Common myeloid progenitor, CD34-positive (primary cell): ENCODE data around the gene JAML.

ENCODE experiments used
- CTCF ChIA-PET: fragments of 350-600 bp; sonication (Branson Sonifier 250); formaldehyde crosslinking; loops from one replicate; lab custom pipeline; 2021; ENCODE audit warnings: antibody characterized with exemption; lab: Charles Lee
- POLR2A ChIA-PET: fragments of 350-600 bp; sonication (Branson Sonifier 250); formaldehyde crosslinking; loops from one replicate; lab custom pipeline; 2021; ENCODE audit warnings: antibody characterized with exemption; lab: Charles Lee
- DNase-seq, 3 donors: peaks; one replicate each; pipeline versions ENCODE4 v3.0.0 to v3.0.0-alpha.2; 2013
- H3K27ac ChIP-seq, 2 experiments: 1 replicate in 1 of 2; 2 replicates in 1 of 2; pipeline ENCODE4 v1.7.0; 2013; ENCODE audit warnings: inconsistent platforms in 2 of 2, low read length in 2 of 2, mild to moderate bottlenecking in 2 of 2, low read depth in 1 of 2, moderate library complexity in 1 of 2; ENCODE audit not compliant: severe bottlenecking in 2 of 2, insufficient read depth in 1 of 2, poor library complexity in 1 of 2
- H3K27me3 ChIP-seq, 5 experiments: replicated peaks in 2 of 5; 1 replicate in 3 of 5; 2 replicates in 2 of 5; pipeline versions ENCODE4 v1.6.1 to v1.7.0; 2013; ENCODE audit warnings: low read length in 4 of 5, mild to moderate bottlenecking in 2 of 5, moderate library complexity in 2 of 5, inconsistent platforms in 1 of 5; ENCODE audit not compliant: insufficient read depth in 5 of 5, control insufficient read depth in 4 of 5
- H3K36me3 ChIP-seq, 4 experiments: 1 replicate in 2 of 4; 2 replicates in 2 of 4; pipeline versions ENCODE4 v1.6.1 to v1.7.0; 2013; ENCODE audit warnings: low read length in 3 of 4, control low read depth in 1 of 4, mild to moderate bottlenecking in 1 of 4; ENCODE audit not compliant: control insufficient read depth in 4 of 4, insufficient read depth in 4 of 4
- H3K4me1 ChIP-seq, 4 experiments: 1 replicate in 3 of 4; 2 replicates in 1 of 4; pipeline versions ENCODE4 v1.6.1 to v1.7.1; 2013; ENCODE audit warnings: low read length in 3 of 4, mild to moderate bottlenecking in 3 of 4, control low read depth in 1 of 4, inconsistent platforms in 1 of 4, moderate library complexity in 1 of 4; ENCODE audit not compliant: control insufficient read depth in 4 of 4, insufficient read depth in 4 of 4; ENCODE audit errors: control extremely low read depth in 1 of 4
- H3K4me3 ChIP-seq, 7 experiments: 1 replicate in 4 of 7; 2 replicates in 3 of 7; pipeline versions ENCODE4 v1.5.1 to v1.7.0; 2013; ENCODE audit warnings: mild to moderate bottlenecking in 7 of 7, low read length in 6 of 7, moderate library complexity in 6 of 7, inconsistent platforms in 2 of 7, low read depth in 2 of 7, control low read depth in 1 of 7; ENCODE audit not compliant: insufficient read depth in 4 of 7, control insufficient read depth in 1 of 7; ENCODE audit errors: extremely low read depth in 1 of 7
- H3K9me3 ChIP-seq, 5 experiments: 1 replicate in 4 of 5; 2 replicates in 1 of 5; pipeline versions ENCODE4 v1.6.1 to v1.7.1; 2013; ENCODE audit warnings: low read length in 4 of 5, mild to moderate bottlenecking in 2 of 5, inconsistent platforms in 1 of 5, low read depth in 1 of 5, moderate library complexity in 1 of 5; ENCODE audit not compliant: control insufficient read depth in 4 of 5, insufficient read depth in 2 of 5; ENCODE audit errors: control extremely low read depth in 1 of 5
- WGBS: methylation state at CpG from one replicate; pipeline ENCODE4 v1.1.5; 2013; ENCODE audit not compliant: insufficient coverage; 5-methylcytosine and 5-hydroxymethylcytosine counted together

JAML gene

DNA sequence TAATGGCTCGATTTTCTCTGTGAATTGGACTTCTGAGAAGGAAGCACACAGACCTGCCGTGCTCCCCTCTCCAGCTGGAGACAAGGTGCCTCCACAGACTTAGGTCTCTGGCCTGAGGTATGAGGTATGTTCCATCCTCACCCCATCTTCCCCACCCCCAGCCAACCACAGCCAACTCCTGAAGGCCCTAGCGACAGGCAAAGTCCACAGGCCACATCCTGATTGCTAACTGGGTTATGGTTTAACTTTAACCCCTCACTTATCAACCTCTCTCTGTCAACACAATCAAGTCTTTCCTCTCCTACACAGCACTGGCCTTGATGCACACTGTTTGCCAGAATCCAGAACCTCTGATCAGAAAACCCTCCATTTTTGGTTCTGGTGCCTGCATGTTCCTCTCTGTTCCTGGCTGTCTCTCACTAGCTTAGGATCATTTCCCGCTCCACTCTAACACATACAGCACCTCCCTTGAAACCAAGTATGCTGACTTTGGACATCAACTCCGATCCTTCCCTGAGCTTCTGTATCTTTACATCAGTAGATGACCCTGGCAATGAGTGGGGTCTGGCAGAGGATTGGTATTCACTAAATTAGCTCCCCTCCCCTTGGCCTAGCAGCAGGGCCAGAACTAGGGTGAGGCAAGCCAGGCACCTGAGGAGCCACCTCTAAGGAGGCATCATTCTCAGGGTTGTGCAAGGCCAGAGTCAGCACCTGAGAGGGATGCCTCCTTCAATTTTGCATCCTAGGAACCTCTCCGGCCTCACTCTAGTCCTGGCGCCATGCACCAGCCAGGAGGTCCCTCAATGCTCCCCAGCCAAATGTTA is 22.0 kb downstream of the JAML start:
- no peaks in the 10 kb centered on the region for H3K27me3 ChIP-seq
- ChIA-PET CTCF (interaction anchor here (1.0 to 3.2 kb wide), 13 partner anchors 10 to 150 kb away, joined by 3 to 20 read pairs (median 4); partner anchors contain the start of gene JAML), POLR2A (no interaction called here)
- no peak overlapping the region for H3K4me3 ChIP-seq
- H3K4me1 ChIP-seq: peaks cover 10 to 34% (median 28%) of the 10 kb centered on the region in 4 experiments
- DNase-seq: peak in 1 of 3 donors; percentile 35
- WGBS: 76% methylated on average over 4 of the region's 7 CpGs
- H3K9me3 ChIP-seq: no peaks in the 10 kb centered on the region
- peaks cover 0 to 54% (median 11%) of the 10 kb centered on the region in 4 experiments for H3K36me3 ChIP-seq
- no peak overlapping the region for H3K27ac ChIP-seq

- 100% methylated on average over 2 of the region's 2 CpGs for WGBS
- ChIA-PET POLR2A (no interaction called here), CTCF (interaction anchor here (0.8 to 3.2 kb wide), 13 partner anchors 11 to 150 kb away, joined by 3 to 20 read pairs (median 4); partner anchors contain the start of genes JAML and MPZL3)
- peaks cover 9 to 33% (median 26%) of the 10 kb centered on the region in 4 experiments for H3K4me1 ChIP-seq
- no peak overlapping the region for H3K4me3 ChIP-seq
- H3K27ac ChIP-seq: no peak overlapping the region
- no peaks in the 10 kb centered on the region for H3K9me3 ChIP-seq
- peaks cover 0 to 61% (median 15%) of the 10 kb centered on the region in 4 experiments for H3K36me3 ChIP-seq
- no peaks in the 10 kb centered on the region for H3K27me3 ChIP-seq
- DNase-seq: no peak
Observed at GRCh38 chr11:118201966-118202365, 22.8 kb downstream of the JAML start.

GRCh38 chr11:118200901-118201680 is 23.7 kb downstream of the JAML start:
- no peak overlapping the region for H3K4me3 ChIP-seq
- no peak overlapping the region for H3K27ac ChIP-seq
- WGBS: 87% methylated on average over 8 of the region's 9 CpGs
- peak in 2 of 3 donors; percentile 32 to 44 for DNase-seq
- ChIA-PET POLR2A (no interaction called here), CTCF (interaction anchor here (1.0 to 3.2 kb wide), 2 partner anchors 13 to 89 kb away, joined by 3 to 20 read pairs; no protein-coding TSS in a partner anchor)
- H3K4me1 ChIP-seq: peaks cover under 1 to 24% (median 18%) of the 10 kb centered on the region in 4 experiments
- peaks cover 0 to 69% (median 17%) of the 10 kb centered on the region in 4 experiments for H3K36me3 ChIP-seq
- H3K9me3 ChIP-seq: no peaks in the 10 kb centered on the region
- H3K27me3 ChIP-seq: no peaks in the 10 kb centered on the region

DNA sequence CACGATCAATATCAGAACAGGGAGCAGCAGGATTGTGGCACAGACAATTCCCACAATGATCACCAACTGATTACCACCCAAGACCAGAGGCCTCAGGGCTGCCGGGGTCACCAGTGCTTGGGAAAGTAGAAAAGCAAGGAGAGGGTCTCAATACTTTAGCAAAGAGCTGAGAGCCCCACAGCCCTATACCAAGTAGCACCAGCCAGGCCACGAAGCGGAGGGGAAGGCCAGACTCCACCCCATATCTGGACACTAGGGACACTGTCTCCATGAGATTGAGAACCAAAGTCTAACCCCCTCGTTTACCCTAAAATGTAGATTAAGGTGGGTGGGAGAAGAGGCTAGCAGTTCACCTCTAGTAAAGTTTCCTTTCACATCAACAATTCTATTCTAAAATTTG is 24.3 kb downstream of the JAML start:
- ChIA-PET POLR2A (no interaction called here), CTCF (interaction anchor here (0.8 to 3.2 kb wide), 5 partner anchors 13 to 95 kb away, joined by 3 to 49 read pairs (median 12); no protein-coding TSS in a partner anchor)
- Histone ChIP-seq H3K4me1 (peaks cover 0 to 23% (median 16%) of the 10 kb centered on the region in 4 experiments), H3K36me3 (peaks cover 0 to 68% (median 14%) of the 10 kb centered on the region in 4 experiments), H3K9me3 (no peaks in the 10 kb centered on the region), H3K27ac (no peak overlapping the region), H3K4me3 (no peak overlapping the region), H3K27me3 (no peaks in the 10 kb centered on the region)
- WGBS: 100% methylated on average over 2 of the region's 5 CpGs
- no peak for DNase-seq

- POLR2A ChIA-PET: interaction anchor here (0.6 to 1.2 kb wide), 2 partner anchors 53 to 152 kb away, joined by 4 to 7 read pairs; partner anchors contain the start of gene MPZL3
Observed at GRCh38 chr11:118199135-118199534, 25.7 kb downstream of the JAML start.

GRCh38 chr11:118198370-118198769 is 26.4 kb downstream of the JAML start:
- Histone ChIP-seq H3K36me3 (peaks cover 0 to 67% (median 20%) of the 10 kb centered on the region in 4 experiments), H3K4me3 (peak overlapping the region in 3 of 7 experiments; percentile 24 to 58 (median 38)), H3K27ac (no peak overlapping the region), H3K27me3 (no peaks in the 10 kb centered on the region), H3K4me1 (peaks cover 0 to 23% (median 16%) of the 10 kb centered on the region in 4 experiments), H3K9me3 (peaks cover 0 to 3% (median 0%) of the 10 kb centered on the region in 5 experiments)
- ChIA-PET POLR2A (interaction anchor here (0.6 to 1.2 kb wide), 3 partner anchors 43 to 153 kb away, joined by 4 to 7 read pairs (median 5); partner anchors contain the start of gene MPZL3), CTCF (interaction anchor here (0.8 to 3.2 kb wide), 50 partner anchors 11 to 436 kb away, joined by 3 to 49 read pairs (median 6); partner anchors contain the start of genes CD3E, JAML, MPZL2 and MPZL3)
- WGBS: no CpG with 5 or more reads among the region's 9 CpGs
- peak; percentile 73 to 81 (median 73) for DNase-seq

More at GRCh38 chr11:118199135-118199534, 25.7 kb downstream of the JAML start:
- WGBS: no CpG with 5 or more reads among the region's 6 CpGs
- Histone ChIP-seq H3K36me3 (peaks cover 0 to 67% (median 17%) of the 10 kb centered on the region in 4 experiments), H3K4me3 (no peak overlapping the region), H3K9me3 (no peaks in the 10 kb centered on the region), H3K27me3 (no peaks in the 10 kb centered on the region), H3K4me1 (peaks cover 0 to 23% (median 16%) of the 10 kb centered on the region in 4 experiments), H3K27ac (no peak overlapping the region)
- DNase-seq: no peak
- CTCF ChIA-PET: interaction anchor here (0.8 to 3.2 kb wide), 38 partner anchors 13 to 276 kb away, joined by 3 to 49 read pairs (median 6); partner anchors contain the start of genes CD3E, JAML, MPZL2 and MPZL3
